ENCODE measurements around the gene ACTA2. TPM values are rescaled to one million over a fixed set of nuclear protein-coding genes. Genes with fewer than 3 reads are reported as not detected.

Gene ACTA2
- total RNA-seq, 6 experiments from 2014 or later = 15.0 to 127 (median 80.7) TPM

- H3K9me3 ChIP-seq = no peaks in the 10 kb centered on the region
- H3K27ac ChIP-seq = no peak overlapping the region
- H3K27me3 ChIP-seq = no peaks in the 10 kb centered on the region
- 84% methylated on average over 1 of the region's 1 CpG for WGBS (ENCODE audit: insufficient coverage, low coverage, low lambda C conversion rate, missing lambda C conversion rate)
- ATAC-seq (no peak), DNase-seq (no peak)
- no peaks in the 10 kb centered on the region for H3K36me3 ChIP-seq
- H3K4me1 ChIP-seq = peaks cover 0 to under 1% (median 0%) of the 10 kb centered on the region in 4 donors
- intact Hi-C loops (cut with DNase I) = no loop called here
- TF ChIP-seq, protein P1, sequence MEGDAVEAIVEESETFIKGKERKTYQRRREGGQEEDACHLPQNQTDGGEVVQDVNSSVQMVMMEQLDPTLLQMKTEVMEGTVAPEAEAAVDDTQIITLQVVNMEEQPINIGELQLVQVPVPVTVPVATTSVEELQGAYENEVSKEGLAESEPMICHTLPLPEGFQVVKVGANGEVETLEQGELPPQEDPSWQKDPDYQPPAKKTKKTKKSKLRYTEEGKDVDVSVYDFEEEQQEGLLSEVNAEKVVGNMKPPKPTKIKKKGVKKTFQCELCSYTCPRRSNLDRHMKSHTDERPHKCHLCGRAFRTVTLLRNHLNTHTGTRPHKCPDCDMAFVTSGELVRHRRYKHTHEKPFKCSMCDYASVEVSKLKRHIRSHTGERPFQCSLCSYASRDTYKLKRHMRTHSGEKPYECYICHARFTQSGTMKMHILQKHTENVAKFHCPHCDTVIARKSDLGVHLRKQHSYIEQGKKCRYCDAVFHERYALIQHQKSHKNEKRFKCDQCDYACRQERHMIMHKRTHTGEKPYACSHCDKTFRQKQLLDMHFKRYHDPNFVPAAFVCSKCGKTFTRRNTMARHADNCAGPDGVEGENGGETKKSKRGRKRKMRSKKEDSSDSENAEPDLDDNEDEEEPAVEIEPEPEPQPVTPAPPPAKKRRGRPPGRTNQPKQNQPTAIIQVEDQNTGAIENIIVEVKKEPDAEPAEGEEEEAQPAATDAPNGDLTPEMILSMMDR (IDR thresholded peaks at IDR 0.05) = no peak
- no peak for TF ChIP-seq POLR2A (IDR thresholded peaks at IDR 0.05)
- no peak overlapping the region for H3K4me3 ChIP-seq
These were observed 62.8 kb downstream of the ACTA2 start for GRCh38 chr10:88889559-88890337.

GRCh38 chr10:88888810-88889445 is 63.6 kb downstream of the ACTA2 start:
- Histone ChIP-seq H3K9me3 (no peaks in the 10 kb centered on the region), H3K4me1 (no peaks in the 10 kb centered on the region), H3K36me3 (no peaks in the 10 kb centered on the region), H3K27me3 (no peaks in the 10 kb centered on the region), H3K27ac (no peak overlapping the region), H3K4me3 (no peak overlapping the region)
- TF ChIP-seq, protein P1 (IDR thresholded peaks at IDR 0.05) = no peak
- TF ChIP-seq POLR2A (IDR thresholded peaks at IDR 0.05) = no peak
- no peak for DNase-seq
- intact Hi-C loops (cut with DNase I) = no loop called here
- no peak for ATAC-seq

DNA sequence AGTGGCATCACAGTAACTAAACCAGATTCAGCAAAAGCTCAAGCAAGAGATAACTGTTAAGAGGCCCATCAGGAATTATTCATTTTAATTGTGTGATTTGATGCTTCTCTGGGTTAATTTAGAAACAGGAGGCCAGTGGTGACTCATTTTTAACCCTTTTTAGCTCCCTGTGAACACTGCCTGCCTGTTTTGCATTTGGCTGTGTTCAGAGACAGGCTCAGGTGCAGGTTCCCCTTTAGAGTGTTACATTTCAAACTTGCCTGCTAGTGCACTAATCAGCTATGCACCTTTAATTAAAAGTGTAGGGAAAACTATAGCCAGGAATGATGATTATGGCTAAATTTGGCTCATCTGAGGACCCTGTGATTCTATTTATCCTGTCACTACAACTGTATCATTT is 66.0 kb downstream of the ACTA2 start:
- Histone ChIP-seq H3K9me3 (no peaks in the 10 kb centered on the region), H3K27ac (no peak overlapping the region)
- intact Hi-C loops (cut with DNase I) = no loop called here

More for the DNA sequence above, 66.0 kb downstream of the ACTA2 start:
- H3K4me1 ChIP-seq = no peaks in the 10 kb centered on the region
- no peak for DNase-seq
- H3K27me3 ChIP-seq = no peaks in the 10 kb centered on the region
- no peak for ATAC-seq
- no peak for TF ChIP-seq POLR2A (IDR thresholded peaks at IDR 0.05)
- TF ChIP-seq, protein P1 (IDR thresholded peaks at IDR 0.05) = no peak
- H3K4me3 ChIP-seq = no peak overlapping the region
- no peaks in the 10 kb centered on the region for H3K36me3 ChIP-seq

Small RNA genes within 50 kb of the gene (small RNA-seq; reads per million reads assigned to genes)
- 0 reads per million in 2 experiments for gene RF02116

Other genes starting within 250 kb of the ACTA2 start
- not detected for gene LIPK, start 246.5 kb downstream of the ACTA2 start, total RNA-seq
- gene LIPN, start 192.8 kb downstream of the ACTA2 start, total RNA-seq = under 1 TPM in 2 of 6 experiments, not detected in 4; 0.25 to 0.29 TPM
- not detected for gene LIPM, start 150.0 kb downstream of the ACTA2 start, total RNA-seq
- gene ANKRD22, start 100.9 kb downstream of the ACTA2 start, total RNA-seq = 1 to 10 TPM in 2 of 6 experiments, under 1 TPM in 1, not detected in 3; 0.54 to 1.2 (median 1.2) TPM
- 1 to 10 TPM in 5 of 6 experiments, under 1 TPM in 1; 0.66 to 8.0 (median 4.2) TPM for gene STAMBPL1, start 72.5 kb downstream of the ACTA2 start, total RNA-seq
- gene FAS, start 38.0 kb upstream of the ACTA2 start, total RNA-seq = 10 to 100 TPM in 5 of 6 experiments, 1 to 10 TPM in 1; 9.0 to 22.3 (median 18.9) TPM